PC-3 (cell line): Measurements from ENCODE around the gene ZNF680. TPM values are rescaled to one million over a fixed set of nuclear protein-coding genes. Genes with fewer than 3 reads are reported as not detected.

Source experiments
- ATAC-seq: fragments of 200-7000 bp; cut with Tn5 transposase; 2 replicates; pipeline ENCODE4 v1.9.1; 2020; ENCODE audit warnings: mild to moderate bottlenecking, moderate library complexity
- BruUV-seq: library from RNA; stranded (reverse); fragments of 400-500 nt; replicated peaks from 2 replicates; lab custom pipeline; 2021; lab: Mats Ljungman, UMichigan
- CTCF ChIA-PET: fragments of 300-600 bp; sonication (Branson Sonifier 250); formaldehyde crosslinking; loops from one replicate; lab custom pipeline; 2022; ENCODE audit warnings: antibody characterized with exemption; lab: Charles Lee
- POLR2A ChIA-PET: fragments of 300-600 bp; sonication (Branson Sonifier 250); formaldehyde crosslinking; loops from one replicate; lab custom pipeline; 2022; ENCODE audit warnings: antibody characterized with exemption; ENCODE audit not compliant: unreplicated experiment; lab: Charles Lee
- DNase-seq: peaks from one replicate; pipeline ENCODE4 v3.0.0-alpha.2; 2015
- H2AFZ ChIP-seq: fragments of 300-600 bp; sonication (generic); 2 replicates; pipeline ENCODE4 v1.6.0; 2016; ENCODE audit warnings: antibody characterized with exemption, low read length
- H3F3A ChIP-seq: fragments of 300-600 bp; sonication (generic); one replicate; pipeline ENCODE4 v1.6.0; 2017; ENCODE audit warnings: antibody characterized with exemption, low read length, control low read depth, mild to moderate bottlenecking; ENCODE audit not compliant: unreplicated experiment
- H3K27ac ChIP-seq: fragments of 300-600 bp; sonication (generic); 2 replicates; pipeline ENCODE4 v1.5.1; 2016; ENCODE audit warnings: mild to moderate bottlenecking, low read length
- H3K27me3 ChIP-seq: fragments of 300-600 bp; sonication (generic); 2 replicates; pipeline ENCODE4 v1.6.1; 2016; ENCODE audit warnings: low read length, mixed read lengths
- H3K36me3 ChIP-seq: fragments of 300-600 bp; sonication (generic); 2 replicates; pipeline ENCODE4 v1.6.1; 2016; ENCODE audit warnings: low read depth, mixed run types, low read length, mixed read lengths
- H3K4me1 ChIP-seq: fragments of 300-600 bp; sonication (generic); 2 replicates; pipeline ENCODE4 v1.5.1; 2016; ENCODE audit warnings: low read length; ENCODE audit not compliant: insufficient read depth
- H3K4me2 ChIP-seq: fragments of 300-600 bp; sonication (generic); 2 replicates; pipeline ENCODE4 v1.6.0; 2016; ENCODE audit warnings: low read length
- H3K4me3 ChIP-seq: fragments of 300-600 bp; sonication (generic); 2 replicates; pipeline ENCODE4 v1.5.1; 2016; ENCODE audit warnings: mild to moderate bottlenecking, low read length, mixed read lengths
- H3K79me2 ChIP-seq: fragments of 300-600 bp; sonication (generic); 2 replicates; pipeline ENCODE4 v1.6.1; 2017; ENCODE audit warnings: low read length, mixed read lengths
- H3K9ac ChIP-seq: fragments of 300-600 bp; sonication (generic); 2 replicates; pipeline ENCODE4 v1.6.0; 2016; ENCODE audit warnings: mild to moderate bottlenecking, low read length
- H3K9me2 ChIP-seq: fragments of 300-600 bp; sonication (generic); replicated peaks from 2 replicates; pipeline ENCODE4 v1.6.1; 2016; ENCODE audit warnings: mixed run types, low read length, mixed read lengths
- H3K9me3 ChIP-seq: fragments of 300-600 bp; sonication (generic); 2 replicates; pipeline ENCODE4 v1.6.1; 2016; ENCODE audit warnings: low read length, mixed read lengths
- H4K20me1 ChIP-seq: fragments of 300-600 bp; sonication (generic); 2 replicates; pipeline ENCODE4 v1.6.1; 2016; ENCODE audit warnings: low read length, mixed read lengths
- CTCF ChIP-seq: fragments of 300-600 bp; sonication (generic); conservative IDR thresholded peaks from 2 replicates; pipeline ENCODE4 v1.5.1; 2017; ENCODE audit warnings: antibody characterized with exemption, low read depth, mild to moderate bottlenecking, low read length
- EZH2 ChIP-seq: fragments of 300-600 bp; sonication (generic); IDR thresholded peaks from one replicate; pipeline ENCODE4 v1.6.1; 2017; ENCODE audit warnings: antibody characterized with exemption, mild to moderate bottlenecking, low read length; ENCODE audit not compliant: unreplicated experiment
- EZH2phosphoT487 ChIP-seq: fragments of 300-600 bp; sonication (generic); IDR thresholded peaks from 2 replicates; pipeline ENCODE4 v1.6.1; 2018; ENCODE audit warnings: mild to moderate bottlenecking, antibody characterized with exemption, low read length, borderline replicate concordance
- intact Hi-C: fragments of 100-400 bp; cut with micrococcal nuclease; formaldehyde crosslinking; loops from 2 replicates; pipeline ENCODE4 v1.9.0; 2023
- total RNA-seq: library from RNA; depleted of rRNA; stranded (reverse); fragments of >200 nt; gene quantifications from 2 replicates; pipeline ENCODE4 v1.2.3, GENCODE V29; 2014

ZNF680 gene
- total RNA-seq, 1 experiment from 2014 or later, result 8.8 TPM

GRCh38 chr7:64602086-64602485 is 39.2 kb upstream of the ZNF680 start:
- no peaks in the 10 kb centered on the region; the same call in 1 of the 2 replicates for H3K36me3 ChIP-seq
- H3K4me2 ChIP-seq, result no peak overlapping the region
- ChIA-PET CTCF (no interaction called here), POLR2A (no interaction called here)
- intact Hi-C loops, result no loop called here
- H3F3A ChIP-seq, result no peaks in the 10 kb centered on the region
- DNase-seq (no peak), ATAC-seq (no peak)
- no peak overlapping the region for H3K9ac ChIP-seq
- no TSS peak for BruUV-seq
- H3K27me3 ChIP-seq, result no peaks in the 10 kb centered on the region
- no peaks in the 10 kb centered on the region for H3K79me2 ChIP-seq
- H2AFZ ChIP-seq, result no peak overlapping the region
- H3K4me3 ChIP-seq, result no peak overlapping the region
- H3K4me1 ChIP-seq, result no peaks in the 10 kb centered on the region
- H3K27ac ChIP-seq, result no peak overlapping the region
- H3K9me2 ChIP-seq, result no peaks in the 10 kb centered on the region
- no peaks in the 10 kb centered on the region for H4K20me1 ChIP-seq
- H3K9me3 ChIP-seq, result 0 out of 2 replicates have a peak, but pooled peaks cover 3% of the 10 kb centered on the region
- TF ChIP-seq CTCF (no peak), EZH2phosphoT487 (no peak), EZH2 (no peak)

- CTCF ChIA-PET, result no interaction called here
- Histone ChIP-seq H3K4me2 (no peak overlapping the region), H3K4me3 (no peak overlapping the region), H3K9ac (no peak overlapping the region), H2AFZ (no peak overlapping the region), H3K9me2 (no peaks in the 10 kb centered on the region), H3K4me1 (no peaks in the 10 kb centered on the region), H3K27me3 (no peaks in the 10 kb centered on the region), H3K27ac (no peak overlapping the region), H3K79me2 (no peaks in the 10 kb centered on the region), H3K9me3 (0 out of 2 replicates have a peak, but pooled peaks cover 3% of the 10 kb centered on the region), H3K36me3 (no peaks in the 10 kb centered on the region), H3F3A (no peaks in the 10 kb centered on the region), H4K20me1 (no peaks in the 10 kb centered on the region)
- POLR2A ChIA-PET, result no interaction called here
- intact Hi-C loops, result no loop called here
- DNase-seq (no peak), ATAC-seq (no peak)
- TF ChIP-seq EZH2phosphoT487, result no peak
- TF ChIP-seq EZH2, result no peak
- TF ChIP-seq CTCF, result no peak
- BruUV-seq, result no TSS peak
Observed at GRCh38 chr7:64599359-64599758, 36.5 kb upstream of the ZNF680 start.

GRCh38 chr7:64590971-64591370 is 28.1 kb upstream of the ZNF680 start:
- no peak for ATAC-seq
- Histone ChIP-seq H3K9me2 (no peaks in the 10 kb centered on the region), H3K79me2 (no peaks in the 10 kb centered on the region), H3F3A (no peaks in the 10 kb centered on the region), H3K27ac (no peak overlapping the region), H3K27me3 (no peaks in the 10 kb centered on the region), H3K9me3 (no peaks in the 10 kb centered on the region), H3K4me1 (no peaks in the 10 kb centered on the region), H2AFZ (no peak overlapping the region), H3K36me3 (no peaks in the 10 kb centered on the region), H3K4me2 (no peak overlapping the region), H3K9ac (no peak overlapping the region), H4K20me1 (no peaks in the 10 kb centered on the region), H3K4me3 (no peak overlapping the region)
- ChIA-PET CTCF (no interaction called here), POLR2A (no interaction called here)
- intact Hi-C loops, result no loop called here
- BruUV-seq, result no TSS peak
- DNase-seq, result no peak
- TF ChIP-seq CTCF (no peak), EZH2phosphoT487 (no peak), EZH2 (no peak)
